22Rv1 (cell line): Measurements from ENCODE around the gene SUGP2.

Experiments
- ZFX ChIP-seq: fragments of 450-650 bp; IDR thresholded peaks from 2 replicates; pipeline ENCODE4 v1.6.1; 2017; ENCODE audit warnings: antibody characterized with exemption, borderline replicate concordance
- TF ChIP-seq, protein P1 (sequence below): fragments of 450-650 bp; IDR thresholded peaks from 2 replicates; pipeline ENCODE4 v1.5.1; 2017; ENCODE audit warnings: mild to moderate bottlenecking

DNA sequence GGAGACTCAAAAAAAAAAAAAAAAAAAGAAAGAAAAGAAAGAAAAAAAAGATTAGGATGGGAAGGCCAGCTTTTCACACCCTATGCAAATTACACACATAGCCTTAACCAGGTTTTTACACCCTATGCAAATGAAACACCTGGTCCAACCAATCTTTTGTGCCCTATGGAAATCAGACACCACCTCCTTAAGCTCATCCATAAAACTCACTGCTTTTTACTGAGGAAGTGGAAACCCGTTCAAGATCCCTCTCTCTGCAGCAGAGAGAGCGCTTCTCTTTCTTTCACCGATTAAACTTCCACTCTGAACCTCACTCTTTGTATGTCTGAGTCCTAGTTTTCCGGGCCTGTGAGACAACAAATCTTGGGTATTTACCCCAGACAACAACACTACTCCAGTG is 67.0 kb downstream of the SUGP2 start:
- TF ChIP-seq, protein P1, sequence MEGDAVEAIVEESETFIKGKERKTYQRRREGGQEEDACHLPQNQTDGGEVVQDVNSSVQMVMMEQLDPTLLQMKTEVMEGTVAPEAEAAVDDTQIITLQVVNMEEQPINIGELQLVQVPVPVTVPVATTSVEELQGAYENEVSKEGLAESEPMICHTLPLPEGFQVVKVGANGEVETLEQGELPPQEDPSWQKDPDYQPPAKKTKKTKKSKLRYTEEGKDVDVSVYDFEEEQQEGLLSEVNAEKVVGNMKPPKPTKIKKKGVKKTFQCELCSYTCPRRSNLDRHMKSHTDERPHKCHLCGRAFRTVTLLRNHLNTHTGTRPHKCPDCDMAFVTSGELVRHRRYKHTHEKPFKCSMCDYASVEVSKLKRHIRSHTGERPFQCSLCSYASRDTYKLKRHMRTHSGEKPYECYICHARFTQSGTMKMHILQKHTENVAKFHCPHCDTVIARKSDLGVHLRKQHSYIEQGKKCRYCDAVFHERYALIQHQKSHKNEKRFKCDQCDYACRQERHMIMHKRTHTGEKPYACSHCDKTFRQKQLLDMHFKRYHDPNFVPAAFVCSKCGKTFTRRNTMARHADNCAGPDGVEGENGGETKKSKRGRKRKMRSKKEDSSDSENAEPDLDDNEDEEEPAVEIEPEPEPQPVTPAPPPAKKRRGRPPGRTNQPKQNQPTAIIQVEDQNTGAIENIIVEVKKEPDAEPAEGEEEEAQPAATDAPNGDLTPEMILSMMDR, result no peak
- TF ChIP-seq ZFX, result no peak
